Measurements from ENCODE around the gene PEAR1.

- TF ChIP-seq CTCF (IDR thresholded peaks at IDR 0.05; ENCODE audit: borderline replicate concordance, extremely low read depth, low read length, poor library complexity, severe bottlenecking) (no peak), EZH2 (IDR thresholded peaks at IDR 0.05; ENCODE audit: borderline replicate concordance, low read depth, low read length, severe bottlenecking) (no peak)
These were observed 15.4 kb downstream of the PEAR1 start for GRCh38 chr1:156908955-156909354.
